HG02763 (cell line): Measurements from ENCODE around the gene SLC1A1.
A peak's percentile ranks its signal among the peaks of the same experiment; 100 is the strongest.

Source experiments
- ATAC-seq: cut with Tn5 transposase; IDR thresholded peaks from one replicate; pipeline ENCODE4 v1.9.1; 2021; ENCODE audit warnings: mild to moderate bottlenecking, moderate library complexity; ENCODE audit not compliant: unreplicated experiment

Gene SLC1A1

GRCh38 chr9:4489919-4490704, at the start of gene SLC1A1:
Gene SLC1A1, plus strand, starts transcription at chr9:4490468. Its CDS starts 212 bp downstream, at chr9:4490680.
- peak; percentile 75 for ATAC-seq

- no peak for ATAC-seq
Observed at GRCh38 chr9:4442806-4443205, 47.5 kb upstream of the SLC1A1 start.

- ATAC-seq: no peak
Observed at GRCh38 chr9:4443439-4443838, 46.8 kb upstream of the SLC1A1 start.

GRCh38 chr9:4461437-4461836, 28.8 kb upstream of the SLC1A1 start:
- ATAC-seq: no peak

GRCh38 chr9:4463824-4464223, 26.4 kb upstream of the SLC1A1 start:
- no peak for ATAC-seq

- ATAC-seq: peak; percentile 97
Observed at GRCh38 chr9:4464911-4465513, 25.3 kb upstream of the SLC1A1 start.

GRCh38 chr9:4465910-4466309, 24.4 kb upstream of the SLC1A1 start:
- no peak for ATAC-seq

GRCh38 chr9:4475301-4475700, 15.0 kb upstream of the SLC1A1 start:
- ATAC-seq: no peak

- no peak for ATAC-seq
Observed at GRCh38 chr9:4486176-4486575, 4.1 kb upstream of the SLC1A1 start.

GRCh38 chr9:4489562-4489918, 728 bp upstream of the SLC1A1 start:
- ATAC-seq: peak; percentile 3

GRCh38 chr9:4490705-4491625, 697 bp downstream of the SLC1A1 start:
- ATAC-seq: peak; percentile 9

GRCh38 chr9:4491626-4491975, 1.3 kb downstream of the SLC1A1 start:
- no peak for ATAC-seq

GRCh38 chr9:4494332-4494731, 4.1 kb downstream of the SLC1A1 start:
- no peak for ATAC-seq

- no peak for ATAC-seq
Observed at GRCh38 chr9:4494806-4495205, 4.5 kb downstream of the SLC1A1 start.

GRCh38 chr9:4495537-4495936, 5.3 kb downstream of the SLC1A1 start:
- no peak for ATAC-seq

- no peak for ATAC-seq
Observed at GRCh38 chr9:4496497-4496896, 6.2 kb downstream of the SLC1A1 start.

GRCh38 chr9:4497395-4497794, 7.1 kb downstream of the SLC1A1 start:
- ATAC-seq: no peak

- no peak for ATAC-seq
Observed at GRCh38 chr9:4497855-4498254, 7.6 kb downstream of the SLC1A1 start.

- no peak for ATAC-seq
Observed at GRCh38 chr9:4499917-4500316, 9.6 kb downstream of the SLC1A1 start.

GRCh38 chr9:4501147-4501507, 10.9 kb downstream of the SLC1A1 start:
- ATAC-seq: no peak

- no peak for ATAC-seq
Observed at GRCh38 chr9:4502444-4502843, 12.2 kb downstream of the SLC1A1 start.

GRCh38 chr9:4503103-4503502, 12.8 kb downstream of the SLC1A1 start:
- no peak for ATAC-seq
